Raji (cell line): ENCODE results near the gene CCDC24.

Experiments
- POLR2A ChIP-seq: IDR thresholded peaks from 2 replicates; pipeline ENCODE4 v1.6.1; 2011; ENCODE audit warnings: low read depth, low read length, control low read depth; ENCODE audit not compliant: insufficient read depth

CCDC24 gene

DNA sequence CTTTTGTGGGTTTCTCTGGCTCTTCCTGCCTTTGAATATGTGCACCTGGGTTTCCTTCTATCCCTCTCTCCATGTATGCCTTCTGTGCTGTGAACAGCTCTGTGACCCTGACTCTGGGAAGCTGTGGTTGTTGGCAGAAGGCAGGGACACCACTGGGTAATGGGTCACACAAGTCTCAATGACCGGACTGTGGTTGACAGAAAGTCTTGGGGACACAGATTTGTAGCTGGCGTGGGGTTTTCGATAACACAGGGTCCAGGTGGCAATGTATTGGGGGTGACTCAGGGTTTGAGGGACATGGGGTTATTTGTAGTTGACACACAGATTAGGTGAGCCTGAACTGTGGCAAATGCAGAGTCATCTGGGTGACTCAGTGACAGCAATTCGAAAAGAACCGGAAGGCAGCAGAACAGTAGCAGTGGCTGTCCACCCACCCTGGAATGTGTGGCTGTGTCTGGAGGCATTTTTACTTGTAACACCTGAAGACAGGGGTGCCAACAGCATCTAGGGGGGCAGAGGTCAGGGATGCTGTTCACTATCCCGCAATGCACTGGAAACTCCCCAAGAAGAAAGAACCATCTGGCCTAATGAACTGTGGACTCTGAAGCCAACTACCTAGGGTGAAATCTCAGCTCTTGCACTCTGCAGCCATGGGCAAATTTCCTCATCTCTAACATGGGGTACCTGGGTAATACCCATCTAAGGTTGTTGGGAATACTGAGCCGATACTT is 52.8 kb downstream of the CCDC24 start:
- no peak for TF ChIP-seq POLR2A

DNA sequence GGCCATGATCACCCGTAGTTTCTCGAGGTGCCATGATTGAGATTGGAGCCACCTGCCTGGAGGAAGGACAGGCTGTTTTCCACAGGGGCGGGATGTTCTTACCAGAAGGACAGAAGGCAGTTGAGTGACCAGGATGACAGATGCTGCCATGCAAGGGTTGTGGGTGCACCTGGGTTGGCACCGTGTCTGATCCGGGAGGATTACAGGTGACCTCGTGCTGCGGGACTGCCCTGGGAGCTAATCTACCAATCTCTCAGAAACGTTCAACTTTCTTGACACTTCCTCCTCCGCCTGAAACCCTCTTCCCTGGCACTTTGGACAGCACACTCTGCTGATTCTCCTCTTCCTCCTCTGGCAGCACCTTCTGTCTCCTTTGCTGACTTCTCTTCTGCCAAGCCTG is 53.7 kb downstream of the CCDC24 start:
- TF ChIP-seq POLR2A, result no peak
